Mesendoderm (in vitro differentiated cells): ENCODE measurements around the gene OR9G4. TPM values are rescaled to one million over a fixed set of nuclear protein-coding genes. Genes with fewer than 3 reads are reported as not detected.

Experiments
- DNase-seq: peaks from one replicate; pipeline ENCODE4 v3.0.0; 2013
- H2AK5ac ChIP-seq: 2 replicates; pipeline ENCODE4 v1.6.1; 2013; ENCODE audit warnings: low read length, inconsistent platforms
- H2BK120ac ChIP-seq: 2 replicates; pipeline ENCODE4 v1.6.1; 2013; ENCODE audit warnings: low read depth, mild to moderate bottlenecking, low read length, moderate library complexity, mixed read lengths
- H2BK15ac ChIP-seq: replicated peaks from 2 replicates; pipeline ENCODE4 v1.6.1; 2013; ENCODE audit warnings: low read depth, mild to moderate bottlenecking, moderate library complexity
- H2BK5ac ChIP-seq: 2 replicates; pipeline ENCODE4 v1.6.1; 2013; ENCODE audit warnings: low read length, inconsistent platforms
- H3K18ac ChIP-seq: 2 replicates; pipeline ENCODE4 v1.6.1; 2013; ENCODE audit warnings: mild to moderate bottlenecking, low read length, mixed read lengths
- H3K23ac ChIP-seq: one replicate; pipeline ENCODE4 v1.6.1; 2013; ENCODE audit warnings: low read length
- H3K27ac ChIP-seq: 2 replicates; pipeline ENCODE4 v1.5.1; 2013; ENCODE audit warnings: low read depth, mild to moderate bottlenecking, inconsistent platforms, low read length, moderate library complexity
- H3K27me3 ChIP-seq: 2 replicates; pipeline ENCODE4 v1.6.1; 2013; ENCODE audit warnings: low read length, control low read depth, mild to moderate bottlenecking, inconsistent platforms; ENCODE audit not compliant: insufficient read depth, poor library complexity
- H3K36me3 ChIP-seq: 2 replicates; pipeline ENCODE4 v1.6.1; 2013; ENCODE audit warnings: low read length, inconsistent platforms; ENCODE audit not compliant: control insufficient read depth, insufficient read depth
- H3K4ac ChIP-seq: one replicate; pipeline ENCODE4 v1.6.1; 2013; ENCODE audit warnings: low read depth, mild to moderate bottlenecking, low read length, moderate library complexity
- H3K4me1 ChIP-seq: 2 replicates; pipeline ENCODE4 v1.6.1; 2013; ENCODE audit warnings: low read depth, low read length, inconsistent platforms; ENCODE audit not compliant: control insufficient read depth
- H3K4me2 ChIP-seq: 2 replicates; pipeline ENCODE4 v1.6.1; 2013; ENCODE audit warnings: low read length
- H3K4me3 ChIP-seq: 2 replicates; pipeline ENCODE4 v1.5.1; 2013; ENCODE audit warnings: mild to moderate bottlenecking, low read length
- H3K56ac ChIP-seq: one replicate; pipeline ENCODE4 v1.6.1; 2013; ENCODE audit warnings: low read length
- H3K79me1 ChIP-seq: 2 replicates; pipeline ENCODE4 v1.6.1; 2013; ENCODE audit warnings: low read length, inconsistent platforms
- H3K79me2 ChIP-seq: 2 replicates; pipeline ENCODE4 v1.6.1; 2013; ENCODE audit warnings: mild to moderate bottlenecking, low read length; ENCODE audit not compliant: control insufficient read depth, insufficient read depth
- H3K9ac ChIP-seq: 2 replicates; pipeline ENCODE4 v1.6.1; 2013; ENCODE audit warnings: low read length, inconsistent platforms
- H4K5ac ChIP-seq: one replicate; pipeline ENCODE4 v1.6.1; 2013; ENCODE audit warnings: low read length
- H4K8ac ChIP-seq: one replicate; pipeline ENCODE4 v1.6.1; 2013; ENCODE audit warnings: low read depth, mild to moderate bottlenecking, control low read depth, low read length, moderate library complexity
- WGBS: extraction: QIAGEN DNeasy Blood & Tissue Kit; methylation state at CpG from one replicate; pipeline ENCODE4 v1.1.7; 2013; ENCODE audit warnings: low lambda C conversion rate, missing lambda C conversion rate; ENCODE audit not compliant: insufficient coverage; ENCODE audit errors: extremely low coverage; 5-methylcytosine and 5-hydroxymethylcytosine counted together
- polyA plus RNA-seq, 2 experiments: library from polyadenylated mRNA; stranded (reverse); fragments of 200-250 nt; gene quantifications; one replicate each; pipeline ENCODE4 v1.2.3, GENCODE V29; 2013

The OR9G4 gene
- not detected for polyA plus RNA-seq (2013, experiment 1 of 2)
- not detected for polyA plus RNA-seq (2013, experiment 2 of 2)

DNA sequence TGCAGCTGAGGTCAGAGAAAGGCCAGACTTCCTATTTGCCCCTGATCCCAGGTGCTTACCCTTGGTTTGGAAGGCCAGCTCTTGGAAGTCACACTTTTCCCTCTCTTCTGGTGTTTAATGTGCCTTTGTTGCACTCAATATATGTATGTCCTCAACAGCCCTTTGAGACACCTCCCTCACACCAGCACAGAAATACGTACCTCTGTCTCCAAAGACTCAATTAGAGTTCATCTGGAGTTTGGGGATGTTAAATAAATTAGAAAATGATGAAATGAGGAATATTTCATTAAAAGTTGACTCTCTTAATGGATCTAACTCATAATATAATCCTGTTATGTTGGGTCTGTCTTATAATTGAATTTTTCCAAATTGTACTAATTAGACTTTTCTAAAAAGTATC, at the start of gene OR9G4:
Gene OR9G4 (minus strand): TSS at position 101 of the 400 bp plus-strand sequence. CDS start 4,931 bp downstream, outside the sequence.
- DNase-seq = no peak
- H2AK5ac ChIP-seq = no peak within 1 kb of the TSS
- H3K23ac ChIP-seq = no peak within 1 kb of the TSS
- H3K4me3 ChIP-seq = no peak within 1 kb of the TSS
- WGBS = no CpG with 5 or more reads among the region's 1 CpG
- H3K79me1 ChIP-seq = no peaks in the 10 kb centered on the region
- no peak within 1 kb of the TSS for H3K27ac ChIP-seq
- no peaks in the 10 kb centered on the region for H3K36me3 ChIP-seq
- no peak within 1 kb of the TSS for H2BK5ac ChIP-seq
- no peaks in the 10 kb centered on the region for H3K27me3 ChIP-seq
- no peak within 1 kb of the TSS for H3K56ac ChIP-seq
- H3K4me2 ChIP-seq = no peak within 1 kb of the TSS
- no peak within 1 kb of the TSS for H2BK15ac ChIP-seq
- H4K5ac ChIP-seq = no peak within 1 kb of the TSS
- H3K18ac ChIP-seq = no peak within 1 kb of the TSS
- no peaks in the 10 kb centered on the region for H3K4me1 ChIP-seq
- no peak within 1 kb of the TSS for H4K8ac ChIP-seq
- H3K79me2 ChIP-seq = no peaks in the 10 kb centered on the region
- no peak within 1 kb of the TSS for H3K4ac ChIP-seq
- H3K9ac ChIP-seq = no peak within 1 kb of the TSS
- no peak within 1 kb of the TSS for H2BK120ac ChIP-seq

DNA sequence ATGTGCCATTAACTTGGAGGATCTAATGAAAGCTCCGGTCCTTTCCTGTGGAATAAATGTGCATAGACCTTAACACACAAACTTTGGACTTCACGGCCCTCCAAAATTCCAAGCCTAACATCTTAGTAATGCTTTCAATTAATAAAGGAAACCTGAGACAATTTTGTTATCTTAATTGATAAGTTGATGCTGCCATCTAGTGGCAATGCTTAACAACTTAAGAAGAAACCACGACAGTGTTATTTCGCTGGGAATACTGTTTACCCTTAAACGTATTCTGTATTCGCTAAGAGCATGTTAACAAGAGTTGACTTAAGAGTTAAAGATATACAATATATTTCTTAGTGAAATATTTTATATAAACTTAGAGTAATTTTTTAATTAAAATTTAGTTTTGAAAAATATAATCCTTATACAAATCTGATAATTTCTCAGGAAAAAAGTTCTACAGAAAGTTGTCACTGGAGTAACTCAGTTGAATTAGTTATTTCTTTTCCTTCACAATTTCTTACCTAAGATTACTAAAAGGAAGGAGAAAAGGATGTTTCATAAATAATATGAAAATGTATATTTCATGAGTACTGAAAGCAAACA, 35.0 kb upstream of the OR9G4 start:
- Histone ChIP-seq H2BK15ac (no peak overlapping the region), H4K5ac (no peak overlapping the region), H3K4me3 (no peak overlapping the region), H3K36me3 (no peaks in the 10 kb centered on the region), H3K27ac (no peak overlapping the region), H4K8ac (no peak overlapping the region), H3K23ac (no peak overlapping the region), H3K4ac (no peak overlapping the region), H3K56ac (no peak overlapping the region), H2AK5ac (no peak overlapping the region), H3K9ac (no peak overlapping the region), H3K18ac (no peak overlapping the region), H3K4me2 (no peak overlapping the region), H2BK5ac (no peak overlapping the region), H3K79me2 (no peaks in the 10 kb centered on the region), H3K27me3 (no peaks in the 10 kb centered on the region), H3K4me1 (no peaks in the 10 kb centered on the region), H2BK120ac (no peak overlapping the region), H3K79me1 (no peaks in the 10 kb centered on the region)
- WGBS = no CpG with 5 or more reads among the region's 6 CpGs
- peak; percentile 65 for DNase-seq

DNA sequence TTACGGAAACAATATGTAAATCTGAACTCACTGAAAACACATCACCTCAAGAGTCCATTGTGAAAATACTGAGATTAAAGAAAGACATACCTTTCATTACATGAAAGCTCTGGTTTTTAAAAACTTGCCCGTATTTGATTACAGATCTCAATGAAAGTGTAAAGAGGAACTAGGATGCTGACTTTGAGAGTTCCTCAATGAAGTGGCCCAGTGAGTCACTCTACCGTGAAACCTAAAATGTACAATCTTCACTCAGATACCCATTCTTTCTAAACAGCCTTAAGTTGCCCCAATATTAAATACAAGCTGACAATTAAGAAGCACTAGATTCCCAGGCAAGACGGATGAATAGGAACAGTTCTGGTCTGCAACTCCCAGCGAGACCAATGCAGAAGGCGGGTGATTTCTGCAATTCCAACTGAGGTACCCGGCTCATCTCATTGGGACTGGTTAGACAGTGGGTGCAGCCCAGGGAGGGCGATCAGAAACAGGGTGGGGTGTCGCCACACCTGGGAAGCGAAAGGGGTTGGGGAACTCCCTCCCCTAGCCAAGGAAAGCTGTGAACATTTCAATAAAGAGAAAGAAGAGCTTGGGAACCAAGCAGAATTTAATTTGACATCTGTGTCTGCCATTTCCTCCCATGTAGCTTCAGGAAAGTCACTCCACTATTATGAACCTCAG, 33.8 kb upstream of the OR9G4 start:
- Histone ChIP-seq H3K4me3 (no peak overlapping the region), H2AK5ac (no peak overlapping the region), H2BK120ac (no peak overlapping the region), H4K8ac (no peak overlapping the region), H3K4ac (no peak overlapping the region), H3K23ac (no peak overlapping the region), H3K4me1 (no peaks in the 10 kb centered on the region), H3K18ac (no peak overlapping the region), H3K9ac (no peak overlapping the region), H4K5ac (no peak overlapping the region), H3K27ac (no peak overlapping the region), H2BK15ac (no peak overlapping the region), H3K4me2 (no peak overlapping the region), H3K79me1 (no peaks in the 10 kb centered on the region), H3K56ac (no peak overlapping the region), H2BK5ac (no peak overlapping the region), H3K36me3 (no peaks in the 10 kb centered on the region), H3K27me3 (no peaks in the 10 kb centered on the region), H3K79me2 (no peaks in the 10 kb centered on the region)
- DNase-seq = no peak
- WGBS = no CpG with 5 or more reads among the region's 10 CpGs

DNA sequence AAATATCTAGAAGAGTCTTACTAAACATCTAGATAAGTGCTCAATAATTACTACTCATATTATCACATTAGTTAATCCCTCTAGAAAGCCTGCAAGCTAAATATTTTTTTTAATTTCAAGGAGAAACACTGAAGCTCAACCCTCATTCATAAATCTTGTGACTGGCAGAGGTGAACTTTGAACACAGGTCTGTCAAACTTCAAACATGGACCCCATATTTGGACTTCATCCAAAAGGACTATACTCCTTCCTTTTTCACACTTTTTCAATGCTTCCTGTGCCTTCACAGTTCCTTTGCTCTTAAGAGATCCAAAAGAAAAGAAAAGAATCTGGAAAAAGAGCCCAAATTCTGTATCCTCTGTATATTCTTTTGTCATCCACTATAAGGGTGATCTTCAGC, 28.3 kb upstream of the OR9G4 start:
- H3K4me2 ChIP-seq = no peak overlapping the region
- no peak overlapping the region for H2BK15ac ChIP-seq
- no peak overlapping the region for H3K27ac ChIP-seq
- H3K4me1 ChIP-seq = no peaks in the 10 kb centered on the region
- no peak overlapping the region for H3K18ac ChIP-seq
- no peak overlapping the region for H4K5ac ChIP-seq
- H3K36me3 ChIP-seq = no peaks in the 10 kb centered on the region
- no peak overlapping the region for H3K23ac ChIP-seq
- no peaks in the 10 kb centered on the region for H3K79me1 ChIP-seq
- no peak overlapping the region for H2BK120ac ChIP-seq
- no peak overlapping the region for H3K9ac ChIP-seq
- H4K8ac ChIP-seq = no peak overlapping the region
- no peak overlapping the region for H2BK5ac ChIP-seq
- H3K79me2 ChIP-seq = no peaks in the 10 kb centered on the region
- no peaks in the 10 kb centered on the region for H3K27me3 ChIP-seq
- no peak overlapping the region for H3K56ac ChIP-seq
- no peak for DNase-seq
- H3K4me3 ChIP-seq = no peak overlapping the region
- H3K4ac ChIP-seq = no peak overlapping the region
- no peak overlapping the region for H2AK5ac ChIP-seq

DNA sequence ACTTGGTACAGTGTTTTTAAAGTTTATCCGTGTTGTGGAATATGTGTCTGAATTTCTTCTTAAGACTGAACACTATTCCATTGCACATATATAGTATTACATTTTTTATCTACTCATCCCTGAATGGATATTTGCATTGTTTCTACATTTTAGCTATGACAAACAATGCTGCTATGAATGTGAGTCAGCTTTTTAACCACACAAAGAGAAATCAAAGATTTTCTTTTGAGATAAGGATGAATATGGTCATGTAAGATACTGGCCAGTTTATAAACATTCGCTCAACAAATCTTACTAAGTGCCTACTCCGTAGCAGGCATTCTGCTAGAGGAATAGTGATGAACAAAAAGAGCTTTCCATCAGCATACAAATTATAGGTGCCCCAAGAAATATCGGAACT, 16.5 kb upstream of the OR9G4 start:
- Histone ChIP-seq H3K4me3 (no peak overlapping the region), H3K27me3 (no peaks in the 10 kb centered on the region), H3K27ac (no peak overlapping the region), H2BK15ac (no peak overlapping the region), H4K8ac (no peak overlapping the region), H3K18ac (no peak overlapping the region), H3K23ac (no peak overlapping the region), H3K79me2 (no peaks in the 10 kb centered on the region), H4K5ac (no peak overlapping the region), H3K36me3 (no peaks in the 10 kb centered on the region), H3K4me2 (no peak overlapping the region), H3K4ac (no peak overlapping the region), H3K4me1 (no peaks in the 10 kb centered on the region), H2BK120ac (no peak overlapping the region), H2AK5ac (no peak overlapping the region), H3K56ac (no peak overlapping the region), H2BK5ac (no peak overlapping the region), H3K79me1 (no peaks in the 10 kb centered on the region), H3K9ac (no peak overlapping the region)
- DNase-seq = no peak
- no CpG with 5 or more reads among the region's 4 CpGs for WGBS

DNA sequence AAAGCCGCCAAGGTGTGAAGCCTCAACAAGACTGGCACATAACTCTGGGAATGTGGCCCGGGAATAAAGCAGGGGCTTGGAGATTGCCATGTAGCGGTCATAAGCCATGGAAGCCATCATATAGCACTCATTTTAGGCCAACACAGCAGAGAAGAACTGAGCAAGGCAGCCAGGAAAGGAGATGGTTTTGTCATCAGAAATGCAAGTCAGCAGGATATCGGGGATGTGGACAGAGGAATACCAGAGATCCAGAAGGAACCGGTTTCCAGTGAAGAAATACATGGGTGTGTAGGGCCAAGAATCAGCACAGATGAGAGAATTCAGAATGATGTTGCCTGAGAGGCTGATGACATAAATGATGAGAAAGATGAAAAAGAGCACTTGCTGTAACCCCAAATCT, 3.0 kb upstream of the OR9G4 start:
- Histone ChIP-seq H3K23ac (no peak overlapping the region), H3K4me3 (no peak overlapping the region), H4K5ac (no peak overlapping the region), H3K4ac (no peak overlapping the region), H3K4me1 (no peaks in the 10 kb centered on the region), H2BK120ac (no peak overlapping the region), H3K79me1 (no peaks in the 10 kb centered on the region), H3K4me2 (no peak overlapping the region), H3K27me3 (no peaks in the 10 kb centered on the region), H3K9ac (no peak overlapping the region), H3K18ac (no peak overlapping the region), H3K27ac (no peak overlapping the region), H3K79me2 (no peaks in the 10 kb centered on the region), H2BK5ac (no peak overlapping the region), H4K8ac (no peak overlapping the region), H3K56ac (no peak overlapping the region), H2AK5ac (no peak overlapping the region), H3K36me3 (no peaks in the 10 kb centered on the region), H2BK15ac (no peak overlapping the region)
- no peak for DNase-seq
- WGBS = no CpG with 5 or more reads among the region's 5 CpGs
